Psoas muscle (tissue), 8 donors: Measurements from ENCODE around the gene CDH18. TPM values are rescaled to one million over a fixed set of nuclear protein-coding genes. Genes with fewer than 3 reads are reported as not detected.

ENCODE experiments used
- ATAC-seq, 4 donors: fragments of 200-7000 bp; cut with Tn5 transposase; one replicate each; pipeline ENCODE4 v1.9.1; 2020; ENCODE audit warnings: moderate library complexity in 3 of 4, mild to moderate bottlenecking in 2 of 4
- DNase-seq, 2 donors: peaks; one replicate each; pipeline ENCODE4 v3.0.0-alpha.2; 2020
- H3K27ac ChIP-seq: fragments of 200-600 bp; one replicate; pipeline ENCODE4 v1.8.0; 2022
- H3K27me3 ChIP-seq, 3 donors: fragments of 200-600 bp in 1 of 3; one replicate each; pipeline versions ENCODE4 v1.6.1 to v1.8.0; 2013 to 2022; ENCODE audit warnings: low read length in 2 of 3, mild to moderate bottlenecking in 2 of 3, moderate library complexity in 1 of 3; ENCODE audit not compliant: insufficient read depth in 3 of 3
- H3K36me3 ChIP-seq, 2 donors: fragments of 200-600 bp in 1 of 2; one replicate each; pipeline versions ENCODE4 v1.6.1 to v1.8.0; 2013 to 2022; ENCODE audit warnings: low read depth in 1 of 2, mild to moderate bottlenecking in 1 of 2, moderate library complexity in 1 of 2; ENCODE audit not compliant: insufficient read depth in 1 of 2
- H3K4me1 ChIP-seq: fragments of 200-600 bp; one replicate; pipeline ENCODE4 v1.8.0; 2022
- H3K4me3 ChIP-seq: fragments of 200-600 bp; one replicate; pipeline ENCODE4 v1.8.0; 2022; ENCODE audit warnings: mild to moderate bottlenecking
- H3K9me3 ChIP-seq: fragments of 200-600 bp; one replicate; pipeline ENCODE4 v1.8.0; 2022
- CTCF ChIP-seq: fragments of 200-600 bp; IDR thresholded peaks from one replicate; pipeline ENCODE4 v1.8.0; 2022; ENCODE audit warnings: antibody characterized with exemption
- WGBS, 3 donors: extraction: QIAGEN DNeasy Blood & Tissue Kit; methylation state at CpG; one replicate each; pipeline versions ENCODE4 v1.1.6 to v1.1.7; 2013; 5-methylcytosine and 5-hydroxymethylcytosine counted together
- intact Hi-C, 2 donors: fragments of 100-400 bp; cut with DNase I; formaldehyde crosslinking; loops; one replicate each; pipeline versions ENCODE4 v1.11.0 to v1.14.2; 2022
- polyA plus RNA-seq, 3 donors: library from polyadenylated mRNA; stranded (reverse); fragments of 200-250 nt; gene quantifications; one replicate each; pipeline ENCODE4 v1.2.3, GENCODE V29; 2013
- total RNA-seq, 4 donors: library from RNA; stranded (reverse); fragmentation: NEBNext Ultra II Directional in 2 of 4; extraction: Animal tissue kit (Norgen Biotek cat#: 25700) in 2 of 4; gene quantifications; one replicate each; pipeline versions ENCODE4 v1.2.1 to v1.2.4, GENCODE V29; 2021 to 2023
- donor health status: healthy with polysubstance abuse.
- donor health status: DM: no; HTN: no; CAD: no; lungs with moderate emphysema.
- donor health status: Bipolar disorder and iron deficiency.
- donor health status: healthy.
- donor health status: DM: yes; HTN: yes; CAD: no.
- donor health status: DM: no; HTN: no; CAD: no.
- donor health status: DM: no; HTN: no; CAD: no.
- donor health status: DM: yes; HTN: yes; CAD: no.

The CDH18 gene
- total and polyA plus RNA-seq, 7 donors, result 0.03 TPM; not detected in 5

GRCh38 chr5:19546521-19546920 is 441.5 kb downstream of the CDH18 start:
- Histone ChIP-seq H3K4me1 (no peaks in the 10 kb centered on the region), H3K36me3 (no peaks in the 10 kb centered on the region), H3K4me3 (no peak overlapping the region), H3K27me3 (no peaks in the 10 kb centered on the region), H3K9me3 (peaks cover 3% of the 10 kb centered on the region), H3K27ac (no peak overlapping the region)
- TF ChIP-seq CTCF, result no peak
- ATAC-seq (no peak), DNase-seq (no peak)
- intact Hi-C loops, result no loop called here
- 58 to 79% (median 69%) methylated on average over 1 of the region's 1 CpG for WGBS, 3 donors

- Histone ChIP-seq H3K4me1 (no peaks in the 10 kb centered on the region), H3K27ac (no peak overlapping the region), H3K4me3 (no peak overlapping the region), H3K27me3 (no peaks in the 10 kb centered on the region), H3K36me3 (no peaks in the 10 kb centered on the region), H3K9me3 (no peaks in the 10 kb centered on the region)
- intact Hi-C loops, result no loop called here
- no peak for TF ChIP-seq CTCF
- 79 to 90% (median 88%) methylated on average over 2 of the region's 2 CpGs for WGBS, 3 donors
- no peak for ATAC-seq
- no peak for DNase-seq
Observed at GRCh38 chr5:19538607-19539006, 449.4 kb downstream of the CDH18 start.

- no peaks in the 10 kb centered on the region for H3K4me1 ChIP-seq
- WGBS, 3 donors, result 55 to 63% (median 61%) methylated on average over 4 of the region's 4 CpGs
- no peak overlapping the region for H3K27ac ChIP-seq
- no peak overlapping the region for H3K4me3 ChIP-seq
- H3K36me3 ChIP-seq, result no peaks in the 10 kb centered on the region
- no peak for ATAC-seq
- H3K27me3 ChIP-seq, result no peaks in the 10 kb centered on the region
- H3K9me3 ChIP-seq, result peaks cover 3% of the 10 kb centered on the region
- no peak for DNase-seq
- intact Hi-C loops, result no loop called here
- no peak for TF ChIP-seq CTCF
Observed at GRCh38 chr5:19536387-19536786, 451.6 kb downstream of the CDH18 start.

GRCh38 chr5:19534751-19535150 is 453.2 kb downstream of the CDH18 start:
- Histone ChIP-seq H3K27ac (no peak overlapping the region), H3K9me3 (peaks cover 3% of the 10 kb centered on the region), H3K4me1 (no peaks in the 10 kb centered on the region), H3K4me3 (no peak overlapping the region), H3K27me3 (no peaks in the 10 kb centered on the region), H3K36me3 (no peaks in the 10 kb centered on the region)
- intact Hi-C loops, result no loop called here
- 87 to 92% (median 87%) methylated on average over 1 of the region's 1 CpG for WGBS, 3 donors
- DNase-seq (no peak), ATAC-seq (no peak)
- TF ChIP-seq CTCF, result no peak

GRCh38 chr5:19532936-19533335 is 455.1 kb downstream of the CDH18 start:
- ATAC-seq (no peak), DNase-seq (no peak)
- Histone ChIP-seq H3K27me3 (no peaks in the 10 kb centered on the region), H3K4me3 (no peak overlapping the region), H3K9me3 (peaks cover 3% of the 10 kb centered on the region), H3K4me1 (no peaks in the 10 kb centered on the region), H3K36me3 (no peaks in the 10 kb centered on the region), H3K27ac (no peak overlapping the region)
- intact Hi-C loops, result no loop called here
- WGBS, 3 donors, result 58 to 65% (median 62%) methylated on average over 4 of the region's 4 CpGs
- TF ChIP-seq CTCF, result no peak
